Activated CD4-positive, alpha-beta T cell treated with anti-CD3 and anti-CD28 coated beads, Interleukin-2, amount 10 ng/mL, durations not matched to agents 24 days and 14 days (primary cell): ENCODE data around the gene PTPN20. TPM values are rescaled to one million over a fixed set of nuclear protein-coding genes. Genes with fewer than 3 reads are reported as not detected.

ENCODE experiments used
- DNase-seq: peaks from one replicate; pipeline ENCODE4 v3.0.0; 2022
- H3K27ac Mint-ChIP-seq: one replicate; pipeline ENCODE4 v1.8.0; 2022; ENCODE audit warnings: mild to moderate bottlenecking, mixed read lengths
- H3K27me3 Mint-ChIP-seq: one replicate; pipeline ENCODE4 v1.8.0; 2022; ENCODE audit warnings: mixed read lengths
- H3K36me3 Mint-ChIP-seq: one replicate; pipeline ENCODE4 v1.8.0; 2022; ENCODE audit warnings: low read depth, mild to moderate bottlenecking, mixed read lengths
- H3K4me1 Mint-ChIP-seq: one replicate; pipeline ENCODE4 v1.8.0; 2021; ENCODE audit warnings: mixed read lengths
- H3K4me3 Mint-ChIP-seq: one replicate; pipeline ENCODE4 v1.8.0; 2022; ENCODE audit warnings: mild to moderate bottlenecking, moderate library complexity, mixed read lengths
- H3K9me3 Mint-ChIP-seq: one replicate; pipeline ENCODE4 v1.8.0; 2021; ENCODE audit warnings: mixed read lengths
- intact Hi-C: fragments of 100-400 bp; cut with micrococcal nuclease; formaldehyde crosslinking; loops from one replicate; pipeline ENCODE4 v1.15.1; 2023
- total RNA-seq: library from RNA; stranded (reverse); gene quantifications from 2 replicates; pipeline ENCODE4 v1.2.3, GENCODE V29; 2022

PTPN20 gene
- total RNA-seq, 1 donor from 2014 or later = 0.28 TPM

DNA sequence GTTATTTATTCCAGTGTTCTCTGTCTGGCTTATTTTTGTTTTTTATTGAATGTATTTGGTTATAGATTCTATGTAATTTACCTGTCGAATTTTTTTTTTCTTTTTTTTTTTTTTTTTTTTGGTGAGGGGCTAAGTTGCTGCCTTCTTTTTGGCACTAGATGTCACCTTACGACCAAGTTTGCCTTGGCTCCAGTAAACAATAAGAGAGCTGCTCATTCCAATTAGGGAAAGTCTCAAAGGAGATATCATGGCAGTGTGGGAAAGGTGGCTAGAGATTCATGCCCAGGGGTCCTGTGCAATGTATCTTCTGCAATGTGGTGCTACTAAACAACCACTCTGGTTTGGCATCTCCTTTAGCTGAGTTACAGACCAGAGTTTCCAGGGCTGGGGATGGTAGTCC, 84.0 kb downstream of the PTPN20 start:
- H3K9me3 Mint-ChIP-seq = no peaks in the 10 kb centered on the region
- H3K27ac Mint-ChIP-seq = no peak overlapping the region
- H3K4me3 Mint-ChIP-seq = no peak overlapping the region
- peaks cover 9% of the 10 kb centered on the region for H3K27me3 Mint-ChIP-seq
- no peaks in the 10 kb centered on the region for H3K36me3 Mint-ChIP-seq
- H3K4me1 Mint-ChIP-seq = no peaks in the 10 kb centered on the region
- DNase-seq = no peak
- intact Hi-C loops = no loop called here

DNA sequence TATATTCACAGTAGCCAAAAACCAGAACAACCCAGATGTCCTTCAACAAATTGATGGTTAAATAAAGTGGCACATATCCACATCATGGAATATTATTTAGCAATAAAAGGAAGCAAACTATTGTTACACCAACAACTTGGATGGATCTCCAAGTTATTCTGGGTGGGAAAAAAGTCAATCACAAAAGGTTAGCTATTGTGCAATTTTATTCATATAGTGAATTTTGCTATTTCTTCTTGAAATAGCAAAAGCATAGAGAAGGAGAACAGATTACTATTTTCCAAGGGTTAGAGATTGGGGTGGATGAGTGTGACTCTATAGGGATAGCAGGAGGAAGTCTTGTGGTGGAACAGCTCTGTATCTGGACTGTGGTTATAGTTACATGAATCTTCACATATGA, 87.0 kb downstream of the PTPN20 start:
- no peak for DNase-seq
- intact Hi-C loops = no loop called here
- Mint-ChIP-seq H3K36me3 (no peaks in the 10 kb centered on the region), H3K4me3 (no peak overlapping the region), H3K27ac (no peak overlapping the region), H3K4me1 (no peaks in the 10 kb centered on the region), H3K27me3 (peaks cover 7% of the 10 kb centered on the region), H3K9me3 (no peaks in the 10 kb centered on the region)

DNA sequence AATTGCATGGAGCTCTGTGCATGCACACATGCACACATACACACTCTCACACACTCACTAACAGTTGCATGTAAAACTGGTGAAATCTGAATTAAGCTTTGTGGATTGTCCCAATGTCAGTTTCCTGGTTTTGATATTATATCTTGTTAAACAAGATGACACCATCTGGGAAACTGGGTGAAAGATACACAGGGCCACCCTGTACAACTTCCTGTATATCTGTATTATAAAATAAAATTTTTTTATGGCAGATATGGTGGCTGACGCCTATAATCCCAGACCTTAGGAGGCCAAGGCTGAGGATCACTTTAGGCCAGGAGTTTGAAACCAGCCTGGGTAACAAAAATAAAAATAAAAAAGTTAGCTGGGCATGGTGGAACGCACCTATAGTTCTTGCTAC, 87.4 kb downstream of the PTPN20 start:
- DNase-seq = no peak
- Mint-ChIP-seq H3K4me3 (no peak overlapping the region), H3K36me3 (no peaks in the 10 kb centered on the region), H3K9me3 (no peaks in the 10 kb centered on the region), H3K27ac (no peak overlapping the region), H3K27me3 (peaks cover 8% of the 10 kb centered on the region), H3K4me1 (no peaks in the 10 kb centered on the region)
- intact Hi-C loops = no loop called here

DNA sequence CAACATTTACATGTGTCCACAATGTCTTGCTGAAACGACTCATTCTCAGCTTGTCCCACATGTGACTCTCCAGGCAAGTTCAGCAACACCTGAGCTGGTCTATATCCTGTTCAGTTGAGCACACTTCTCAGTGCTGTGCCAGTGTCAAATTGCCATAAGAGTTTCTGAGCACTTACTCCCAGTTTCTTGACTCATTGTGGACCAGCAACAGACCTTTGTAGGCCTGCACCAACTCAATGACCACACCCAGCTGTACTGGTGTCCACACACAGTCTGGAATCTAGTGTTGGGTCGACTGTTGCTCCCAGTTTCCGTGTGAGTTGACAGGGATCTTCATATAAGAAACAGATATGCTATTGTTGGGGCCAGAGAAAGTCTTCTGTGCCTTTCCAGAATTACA, 88.0 kb downstream of the PTPN20 start:
- Mint-ChIP-seq H3K4me3 (no peak overlapping the region), H3K9me3 (no peaks in the 10 kb centered on the region), H3K4me1 (no peaks in the 10 kb centered on the region), H3K36me3 (no peaks in the 10 kb centered on the region), H3K27ac (no peak overlapping the region), H3K27me3 (peaks cover 8% of the 10 kb centered on the region)
- intact Hi-C loops = no loop called here
- DNase-seq = no peak

DNA sequence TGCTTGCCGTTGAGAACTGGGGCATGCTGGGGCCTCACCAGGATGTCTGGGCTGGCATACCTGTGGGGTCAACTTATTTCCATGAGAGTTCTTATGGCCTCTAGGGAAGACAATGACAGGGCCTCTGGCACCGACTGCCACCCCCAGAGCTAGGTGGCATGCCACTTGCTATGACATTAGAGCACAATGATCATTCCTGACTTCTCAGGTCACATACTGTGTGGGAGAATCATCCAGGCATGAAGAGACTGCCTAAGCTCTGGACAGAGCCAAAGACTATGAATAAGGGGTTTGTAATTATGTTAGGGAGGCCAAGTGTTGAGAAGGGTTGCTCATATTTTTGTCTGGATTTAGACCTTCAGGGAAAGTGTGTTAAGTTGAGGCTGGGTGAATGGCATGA, 97.5 kb downstream of the PTPN20 start:
- peaks cover 22% of the 10 kb centered on the region for H3K27me3 Mint-ChIP-seq
- intact Hi-C loops = no loop called here
- H3K9me3 Mint-ChIP-seq = no peaks in the 10 kb centered on the region
- no peaks in the 10 kb centered on the region for H3K4me1 Mint-ChIP-seq
- DNase-seq = no peak
- H3K36me3 Mint-ChIP-seq = no peaks in the 10 kb centered on the region
- H3K4me3 Mint-ChIP-seq = no peak overlapping the region
- H3K27ac Mint-ChIP-seq = no peak overlapping the region

DNA sequence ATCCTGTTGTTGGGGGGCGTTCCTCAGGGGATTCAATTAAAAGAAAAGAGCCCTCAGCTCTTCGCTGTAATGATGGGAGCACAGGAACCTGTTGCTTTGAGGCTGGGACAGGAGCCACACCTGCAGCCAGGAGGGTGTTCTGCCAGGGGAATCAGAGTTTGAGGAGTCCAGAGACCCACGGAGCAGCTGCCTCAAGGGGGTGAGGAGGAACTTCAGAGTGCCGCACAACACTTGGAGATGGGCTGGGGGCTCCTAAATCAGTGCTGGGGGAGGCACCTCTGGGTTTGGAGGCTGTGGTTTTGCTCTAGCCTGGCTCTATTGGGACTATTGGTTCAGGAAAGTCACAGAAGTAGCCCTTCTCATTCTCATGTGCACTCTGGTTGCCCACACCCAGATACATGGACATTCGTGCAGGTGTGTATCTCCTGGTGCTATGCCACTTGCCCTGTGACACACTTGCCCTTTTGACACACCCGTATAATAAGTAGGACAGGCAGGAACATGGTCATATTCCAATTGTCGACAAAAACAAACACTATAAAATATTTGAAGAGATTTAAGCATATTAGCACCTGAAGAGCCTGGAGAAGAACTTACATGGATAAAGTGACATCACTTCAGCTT, 98.1 kb downstream of the PTPN20 start:
- intact Hi-C loops = no loop called here
- H3K27me3 Mint-ChIP-seq = peaks cover 22% of the 10 kb centered on the region
- H3K27ac Mint-ChIP-seq = no peak overlapping the region
- DNase-seq = no peak
- no peak overlapping the region for H3K4me3 Mint-ChIP-seq
- no peaks in the 10 kb centered on the region for H3K36me3 Mint-ChIP-seq
- no peaks in the 10 kb centered on the region for H3K4me1 Mint-ChIP-seq
- H3K9me3 Mint-ChIP-seq = no peaks in the 10 kb centered on the region

DNA sequence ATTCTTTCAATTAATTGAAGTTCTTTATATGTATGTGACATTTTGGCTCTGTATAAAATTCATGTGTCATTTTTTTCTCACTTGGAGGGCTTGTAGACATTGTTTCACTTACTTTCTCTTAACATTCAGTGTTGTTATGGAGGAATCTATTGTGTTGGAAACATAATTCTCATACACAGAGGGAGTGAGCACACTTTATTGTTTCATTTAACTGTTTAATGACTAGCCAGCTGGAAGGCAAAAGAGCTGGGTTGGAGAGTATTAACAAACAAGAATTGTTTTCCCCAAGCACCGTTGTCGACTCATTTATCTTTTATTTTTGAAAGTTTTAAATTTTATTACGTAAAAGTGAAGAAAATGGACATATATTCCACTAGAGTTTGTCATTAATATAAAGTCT, 98.8 kb downstream of the PTPN20 start:
- no peaks in the 10 kb centered on the region for H3K36me3 Mint-ChIP-seq
- no peaks in the 10 kb centered on the region for H3K9me3 Mint-ChIP-seq
- H3K27me3 Mint-ChIP-seq = peaks cover 22% of the 10 kb centered on the region
- H3K27ac Mint-ChIP-seq = no peak overlapping the region
- no peak for DNase-seq
- intact Hi-C loops = no loop called here
- no peak overlapping the region for H3K4me3 Mint-ChIP-seq
- no peaks in the 10 kb centered on the region for H3K4me1 Mint-ChIP-seq

DNA sequence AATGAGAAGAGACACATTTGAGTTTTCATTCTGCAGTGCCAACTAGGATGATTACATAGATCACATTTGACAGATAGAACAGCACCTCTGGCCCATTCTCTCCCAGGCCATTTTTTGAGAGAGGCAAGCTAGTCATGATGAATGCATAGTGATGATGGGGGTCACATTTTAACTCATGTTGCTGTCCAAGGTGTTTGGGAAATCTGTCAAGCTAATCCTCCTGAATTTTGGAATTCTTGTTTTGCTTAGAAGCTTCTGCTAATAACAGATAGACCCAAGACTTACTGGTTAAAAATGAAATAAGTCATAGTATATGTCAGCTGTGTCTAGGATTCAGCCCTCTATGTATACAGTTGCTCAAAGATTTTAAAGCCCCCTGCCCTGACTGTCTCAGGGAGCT, 101.0 kb downstream of the PTPN20 start:
- no peak overlapping the region for H3K27ac Mint-ChIP-seq
- DNase-seq = no peak
- no peaks in the 10 kb centered on the region for H3K9me3 Mint-ChIP-seq
- no peaks in the 10 kb centered on the region for H3K36me3 Mint-ChIP-seq
- intact Hi-C loops = no loop called here
- no peak overlapping the region for H3K4me3 Mint-ChIP-seq
- peaks cover 15% of the 10 kb centered on the region for H3K27me3 Mint-ChIP-seq
- no peaks in the 10 kb centered on the region for H3K4me1 Mint-ChIP-seq

DNA sequence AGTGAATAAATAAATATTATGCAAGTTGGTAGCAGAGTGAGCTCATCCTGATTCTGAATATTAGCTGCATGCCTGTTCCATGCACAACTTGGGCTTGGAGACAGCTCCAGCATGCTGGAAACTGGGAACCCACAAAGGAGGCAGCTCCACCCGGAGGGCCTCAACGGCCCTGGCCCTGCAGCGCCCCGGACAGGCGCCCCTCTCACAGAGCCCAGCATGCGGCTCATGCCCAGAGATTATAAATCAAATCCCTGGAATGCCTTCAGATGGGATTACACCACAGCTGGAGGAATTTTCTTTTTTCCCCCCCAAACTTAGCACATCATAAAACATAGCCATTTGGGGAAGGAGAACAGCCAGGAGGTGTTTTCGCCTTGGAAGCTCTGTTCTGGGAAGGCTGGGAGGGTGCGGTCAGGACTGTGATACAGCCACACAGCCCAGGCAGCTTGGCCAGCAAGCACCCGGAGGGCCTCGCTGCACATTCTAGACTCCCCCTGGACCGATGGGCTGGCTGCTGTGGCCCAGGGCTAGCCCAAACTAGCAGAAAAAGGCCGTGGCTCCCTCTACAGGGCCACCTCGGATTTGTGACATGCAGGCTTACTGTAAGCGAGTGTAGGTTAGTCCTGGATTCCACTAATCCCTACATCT, 102.4 kb downstream of the PTPN20 start:
- Mint-ChIP-seq H3K4me3 (no peak overlapping the region), H3K9me3 (no peaks in the 10 kb centered on the region), H3K4me1 (no peaks in the 10 kb centered on the region), H3K27me3 (peaks cover 8% of the 10 kb centered on the region), H3K27ac (no peak overlapping the region), H3K36me3 (no peaks in the 10 kb centered on the region)
- intact Hi-C loops = no loop called here
- no peak for DNase-seq

DNA sequence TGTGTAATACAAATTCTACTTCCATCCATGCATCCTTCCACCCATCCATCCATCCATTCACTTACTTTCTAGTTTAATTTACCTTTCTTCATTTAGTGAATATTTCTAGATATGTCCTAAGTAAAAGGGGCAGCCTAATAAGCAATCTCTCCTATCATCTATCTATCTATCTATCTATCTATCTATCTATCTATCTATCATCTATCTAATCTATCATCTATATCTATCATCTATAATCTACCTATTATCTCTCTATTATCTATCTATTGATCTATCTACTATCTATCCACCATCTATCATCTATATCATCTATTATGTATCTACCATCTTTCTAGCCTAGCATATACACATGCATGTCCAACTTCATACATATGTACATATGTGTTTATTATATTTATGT, 104.2 kb downstream of the PTPN20 start:
- H3K27ac Mint-ChIP-seq = no peak overlapping the region
- H3K27me3 Mint-ChIP-seq = peaks cover 3% of the 10 kb centered on the region
- no peak overlapping the region for H3K4me3 Mint-ChIP-seq
- H3K4me1 Mint-ChIP-seq = no peaks in the 10 kb centered on the region
- no peak for DNase-seq
- H3K9me3 Mint-ChIP-seq = no peaks in the 10 kb centered on the region
- no peaks in the 10 kb centered on the region for H3K36me3 Mint-ChIP-seq
- intact Hi-C loops = no loop called here

DNA sequence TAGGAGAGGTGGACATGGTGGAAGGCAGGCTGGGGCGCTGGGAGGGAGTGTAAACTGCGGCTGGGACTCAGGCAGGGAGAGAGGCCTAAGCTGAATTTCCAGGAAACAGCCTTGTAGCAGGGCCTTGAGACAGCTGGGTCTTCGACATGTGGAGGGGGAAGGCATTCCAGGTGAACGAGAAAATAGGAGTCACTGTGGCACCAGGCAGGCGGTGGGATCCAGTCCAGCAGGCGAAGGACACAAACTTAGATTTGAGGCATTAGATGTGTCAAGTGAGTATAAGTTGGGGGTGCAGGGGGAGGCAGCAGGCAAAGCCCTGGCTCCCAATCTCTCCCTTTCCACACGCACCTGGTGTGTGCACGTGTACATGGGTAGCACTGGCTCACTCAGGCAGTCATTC, 105.3 kb downstream of the PTPN20 start:
- no peak overlapping the region for H3K4me3 Mint-ChIP-seq
- no peak for DNase-seq
- H3K27me3 Mint-ChIP-seq = no peaks in the 10 kb centered on the region
- H3K4me1 Mint-ChIP-seq = no peaks in the 10 kb centered on the region
- no peak overlapping the region for H3K27ac Mint-ChIP-seq
- no peaks in the 10 kb centered on the region for H3K9me3 Mint-ChIP-seq
- intact Hi-C loops = no loop called here
- H3K36me3 Mint-ChIP-seq = no peaks in the 10 kb centered on the region

DNA sequence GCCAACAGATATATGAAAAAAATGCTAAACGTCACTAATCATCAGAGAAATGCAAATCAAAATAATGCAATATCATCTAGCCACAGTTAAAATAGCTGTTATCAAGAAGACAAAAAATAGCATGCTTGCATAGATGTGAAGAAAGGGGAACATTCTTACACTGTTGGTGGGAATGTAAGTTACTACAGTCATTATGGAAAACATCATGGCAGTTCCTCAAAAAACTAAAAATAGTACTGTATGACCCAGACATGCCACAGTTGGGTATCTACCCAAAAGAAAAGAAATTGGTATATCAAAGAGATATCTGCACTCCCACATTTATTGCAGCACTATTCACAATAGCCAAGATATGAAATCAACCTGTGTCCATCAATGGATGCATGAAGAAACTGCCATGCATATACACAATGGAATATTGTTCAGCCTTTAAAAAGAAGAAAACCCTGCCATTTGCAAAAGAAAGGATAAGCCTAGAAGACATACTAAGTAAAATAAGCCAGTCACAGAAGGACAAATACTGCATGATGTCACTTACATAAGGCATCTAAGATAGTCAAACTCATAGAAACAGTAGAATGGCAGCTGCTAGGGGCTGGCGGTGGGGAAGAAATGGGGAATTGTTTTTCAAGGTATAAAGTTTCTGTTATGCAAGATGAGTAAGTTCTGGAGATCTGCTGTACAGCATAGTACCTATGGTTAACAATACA, 107.0 kb downstream of the PTPN20 start:
- Mint-ChIP-seq H3K27me3 (no peaks in the 10 kb centered on the region), H3K36me3 (no peaks in the 10 kb centered on the region), H3K4me3 (no peak overlapping the region), H3K4me1 (no peaks in the 10 kb centered on the region), H3K27ac (no peak overlapping the region), H3K9me3 (no peaks in the 10 kb centered on the region)
- intact Hi-C loops = no loop called here
- DNase-seq = no peak

DNA sequence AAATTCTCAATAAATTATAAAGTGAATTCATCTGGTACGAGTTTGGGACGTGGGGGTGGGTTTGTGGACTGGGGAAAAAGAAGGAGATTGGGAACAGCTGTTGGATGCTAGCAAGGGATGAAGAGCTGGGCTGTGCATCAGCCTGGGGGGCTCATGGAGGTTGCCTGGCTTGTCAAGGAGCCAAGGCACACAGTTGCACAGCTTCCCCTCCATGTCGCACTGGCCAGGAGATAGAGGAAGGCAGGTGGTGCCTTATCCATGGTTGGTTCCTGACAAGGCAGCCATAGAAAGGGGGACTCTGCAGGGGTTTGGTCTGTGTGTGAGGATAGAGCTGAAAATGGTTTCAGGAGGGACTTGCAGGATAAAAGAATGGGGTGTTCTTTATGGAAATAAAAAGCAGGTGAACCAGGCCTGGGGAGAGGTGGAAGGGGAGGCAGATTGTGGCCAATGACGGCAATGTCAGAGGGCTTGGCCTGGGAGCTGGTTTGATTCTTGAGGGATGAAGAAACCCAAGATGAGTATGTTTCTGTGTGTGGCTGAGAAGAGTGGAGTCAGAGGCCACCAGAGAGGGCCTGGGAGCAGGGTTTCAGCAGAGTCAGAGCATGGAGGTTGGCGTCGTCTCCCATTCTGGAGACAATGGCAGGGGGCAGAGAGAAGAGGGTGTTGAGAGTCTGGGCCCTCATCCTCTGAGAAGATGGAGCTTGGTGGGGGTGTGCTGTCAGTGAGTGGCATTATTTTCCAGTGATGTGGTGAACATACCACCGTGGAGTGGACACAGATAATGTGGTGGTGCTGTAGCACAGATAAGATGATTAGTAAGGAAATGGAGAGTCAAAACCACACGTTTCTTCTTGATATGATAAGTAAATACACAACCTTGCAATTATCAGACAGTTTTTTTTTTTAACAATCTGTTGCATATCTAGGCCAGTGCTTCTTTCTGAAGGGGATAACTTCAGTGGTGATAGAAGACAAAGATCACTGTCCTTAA, 108.2 kb downstream of the PTPN20 start:
- Mint-ChIP-seq H3K9me3 (no peaks in the 10 kb centered on the region), H3K4me3 (no peak overlapping the region), H3K36me3 (no peaks in the 10 kb centered on the region), H3K27ac (no peak overlapping the region), H3K4me1 (no peaks in the 10 kb centered on the region), H3K27me3 (no peaks in the 10 kb centered on the region)
- intact Hi-C loops = no loop called here
- DNase-seq = no peak

DNA sequence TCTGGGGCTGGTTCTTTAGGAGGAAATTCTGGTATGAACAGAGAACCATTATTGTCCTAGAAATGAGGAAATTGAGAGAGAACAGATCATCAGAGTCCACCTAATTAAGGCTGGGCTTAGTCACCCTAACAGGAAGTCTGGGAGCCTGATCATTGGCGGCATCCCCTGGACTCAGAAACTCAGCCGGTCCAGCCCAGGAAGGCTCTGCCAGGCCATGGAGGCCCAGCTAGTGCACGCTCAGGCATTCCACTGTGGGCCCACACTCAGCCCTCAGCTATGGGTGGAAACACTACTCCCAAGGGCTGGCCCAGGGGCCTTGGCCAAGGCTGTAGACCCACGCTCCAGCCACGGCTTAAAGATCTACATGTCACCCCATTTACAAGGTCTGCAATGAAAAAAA, 109.2 kb downstream of the PTPN20 start:
- Mint-ChIP-seq H3K4me1 (no peaks in the 10 kb centered on the region), H3K27ac (no peak overlapping the region), H3K36me3 (no peaks in the 10 kb centered on the region), H3K9me3 (no peaks in the 10 kb centered on the region), H3K4me3 (no peak overlapping the region), H3K27me3 (no peaks in the 10 kb centered on the region)
- intact Hi-C loops = no loop called here
- peak; percentile 45 for DNase-seq
